Sigmoid colon (tissue), 7 donors: Measurements from ENCODE around the gene XKR7. TPM values are rescaled to one million over a fixed set of nuclear protein-coding genes. Genes with fewer than 3 reads are reported as not detected.

Source experiments
- DNase-seq: peaks from one replicate; pipeline ENCODE4 v3.0.0-alpha.2; 2019
- H3K27ac ChIP-seq, 4 donors: fragments of 200-600 bp; sonication (generic); one replicate each; pipeline ENCODE4 v1.5.1; 2016 to 2019; ENCODE audit warnings: mild to moderate bottlenecking in 1 of 4
- H3K27me3 ChIP-seq, 3 donors: fragments of 200-600 bp; sonication (generic); one replicate each; pipeline ENCODE4 v1.5.1; 2019; ENCODE audit warnings: mild to moderate bottlenecking in 1 of 3
- H3K36me3 ChIP-seq, 4 donors: fragments of 200-600 bp; sonication (generic); one replicate each; pipeline ENCODE4 v1.5.1; 2016 to 2019
- H3K4me1 ChIP-seq, 4 donors: fragments of 200-600 bp; sonication (generic); one replicate each; pipeline ENCODE4 v1.5.1; 2017 to 2019
- H3K4me3 ChIP-seq, 4 donors: fragments of 200-600 bp; sonication (generic); one replicate each; pipeline ENCODE4 v1.5.1; 2017 to 2019; ENCODE audit warnings: mild to moderate bottlenecking in 2 of 4, moderate library complexity in 1 of 4
- H3K9me3 ChIP-seq, 4 donors: fragments of 200-600 bp in 3 of 4; sonication (generic) in 3 of 4; one replicate each; pipeline versions ENCODE4 v1.5.1 to v1.6.1; 2013 to 2019
- CTCF ChIP-seq, 4 experiments: fragments of 450-650 bp in 3 of 4; fragments of 200-600 bp in 1 of 4; IDR thresholded peaks; one replicate each; pipeline ENCODE4 v1.5.1; 2016 to 2019; ENCODE audit warnings: antibody characterized with exemption in 4 of 4, mild to moderate bottlenecking in 3 of 4, moderate library complexity in 2 of 4
- EP300 ChIP-seq, 4 donors: sonication (generic); formaldehyde crosslinking; IDR thresholded peaks; one replicate each; pipeline ENCODE4 v1.6.1; 2017; ENCODE audit warnings: antibody characterized with exemption in 4 of 4
- POLR2A ChIP-seq, 2 donors: fragments of 450-650 bp; IDR thresholded peaks; one replicate each; pipeline ENCODE4 v1.6.1; 2016; ENCODE audit warnings: antibody characterized with exemption in 2 of 2, mild to moderate bottlenecking in 2 of 2, moderate library complexity in 2 of 2
- POLR2AphosphoS5 ChIP-seq, 4 donors: sonication (generic); formaldehyde crosslinking; IDR thresholded peaks; one replicate each; pipeline ENCODE4 v1.6.1; 2017; ENCODE audit warnings: antibody characterized with exemption in 4 of 4
- WGBS, 2 donors: extraction: QIAGEN DNeasy Blood & Tissue Kit; methylation state at CpG; one replicate each; pipeline ENCODE4 v1.1.7; 2013; 5-methylcytosine and 5-hydroxymethylcytosine counted together
- intact Hi-C: fragments of 100-400 bp; cut with DNase I; formaldehyde crosslinking; loops from one replicate; pipeline ENCODE4 v1.15.1; 2023
- polyA plus RNA-seq, 3 donors: library from polyadenylated mRNA; stranded (reverse); fragments of 200-250 nt; gene quantifications; one replicate each; pipeline ENCODE4 v1.2.3, GENCODE V29; 2013
- total RNA-seq, 4 donors: library from RNA; depleted of rRNA; stranded (reverse); fragments of >200 nt; gene quantifications; one replicate each; pipeline ENCODE4 v1.1.0, GENCODE V29; 2016
- donor health status: healthy with polysubstance abuse.
- donor health status: Bipolar disorder and iron deficiency.
- donor health status: healthy.

Gene XKR7
- total and polyA plus RNA-seq, 7 donors: under 0.01 to 0.15 (median 0.14) TPM; not detected in 4

- Histone ChIP-seq H3K27ac (no peak overlapping the region), H3K4me1 (no peaks in the 10 kb centered on the region), H3K27me3 (peaks cover 0 to 16% (median 0%) of the 10 kb centered on the region in 3 donors), H3K36me3 (no peaks in the 10 kb centered on the region), H3K4me3 (no peak overlapping the region), H3K9me3 (no peaks in the 10 kb centered on the region)
- 45 to 50% methylated on average over 6 of the region's 6 CpGs for WGBS, 2 donors
- intact Hi-C loops: no loop called here
- TF ChIP-seq POLR2A (IDR thresholded peaks at IDR 0.05) (no peak), EP300 (IDR thresholded peaks at IDR 0.05) (no peak), POLR2AphosphoS5 (IDR thresholded peaks at IDR 0.05) (no peak), CTCF (IDR thresholded peaks at IDR 0.05) (no peak)
- DNase-seq: no peak
Observed at GRCh38 chr20:31984981-31985471, 17.1 kb downstream of the XKR7 start.

GRCh38 chr20:31987744-31988143 lies 19.8 kb downstream of the XKR7 start:
- H3K4me1 ChIP-seq: no peaks in the 10 kb centered on the region
- no peak overlapping the region for H3K27ac ChIP-seq
- no peaks in the 10 kb centered on the region for H3K36me3 ChIP-seq
- WGBS, 2 donors: 18 to 60% methylated on average over 1 of the region's 1 CpG
- intact Hi-C loops: no loop called here
- H3K4me3 ChIP-seq: no peak overlapping the region
- no peaks in the 10 kb centered on the region for H3K9me3 ChIP-seq
- TF ChIP-seq POLR2A (IDR thresholded peaks at IDR 0.05) (no peak), CTCF (IDR thresholded peaks at IDR 0.05) (no peak), EP300 (IDR thresholded peaks at IDR 0.05) (no peak), POLR2AphosphoS5 (IDR thresholded peaks at IDR 0.05) (no peak)
- H3K27me3 ChIP-seq: no peaks in the 10 kb centered on the region
- DNase-seq: no peak

GRCh38 chr20:31988430-31989015 lies 20.6 kb downstream of the XKR7 start:
- Histone ChIP-seq H3K27ac (no peak overlapping the region), H3K36me3 (no peaks in the 10 kb centered on the region), H3K9me3 (no peaks in the 10 kb centered on the region), H3K4me3 (no peak overlapping the region), H3K27me3 (peaks cover 0 to under 1% (median 0%) of the 10 kb centered on the region in 3 donors), H3K4me1 (no peaks in the 10 kb centered on the region)
- intact Hi-C loops: no loop called here
- TF ChIP-seq POLR2A (IDR thresholded peaks at IDR 0.05) (no peak), POLR2AphosphoS5 (IDR thresholded peaks at IDR 0.05) (no peak), CTCF (IDR thresholded peaks at IDR 0.05) (no peak), EP300 (IDR thresholded peaks at IDR 0.05) (no peak)
- no peak for DNase-seq
- WGBS, 2 donors: 79 to 85% methylated on average over 5 of the region's 5 CpGs

- TF ChIP-seq CTCF (IDR thresholded peaks at IDR 0.05): no peak
- TF ChIP-seq POLR2AphosphoS5 (IDR thresholded peaks at IDR 0.05): no peak
- TF ChIP-seq EP300 (IDR thresholded peaks at IDR 0.05): no peak
- no peak for TF ChIP-seq POLR2A (IDR thresholded peaks at IDR 0.05)
- Histone ChIP-seq H3K27ac (no peak overlapping the region), H3K9me3 (no peaks in the 10 kb centered on the region), H3K4me1 (no peaks in the 10 kb centered on the region), H3K36me3 (no peaks in the 10 kb centered on the region), H3K27me3 (peaks cover 0 to 6% (median 0%) of the 10 kb centered on the region in 3 donors), H3K4me3 (no peak overlapping the region)
- DNase-seq: no peak
- intact Hi-C loops: no loop called here
- WGBS, 2 donors: 76 to 80% methylated on average over 8 of the region's 8 CpGs
Observed at GRCh38 chr20:31989030-31989645, 21.2 kb downstream of the XKR7 start.
